ENCODE data around the gene IFIH1.

IFIH1 gene

GRCh38 chr2:162318328-162319180 is at the start of gene IFIH1:
TSS of gene IFIH1 (minus strand) at chr2:162318684. CDS start at chr2:162318307, 377 bp downstream.
- DNase-seq (ENCODE audit: low read depth) = peak; percentile 60

- no peak for DNase-seq (ENCODE audit: low read depth)
These were observed 46.9 kb upstream of the IFIH1 start for GRCh38 chr2:162365392-162365791.

GRCh38 chr2:162344617-162344950 is 26.1 kb upstream of the IFIH1 start:
- DNase-seq (ENCODE audit: low read depth) = no peak

GRCh38 chr2:162343824-162344616 is 25.5 kb upstream of the IFIH1 start, which contains the start of gene GCA:
TSS of gene GCA (plus strand) at chr2:162344132. CDS start at chr2:162344249, 117 bp downstream.
- peak; percentile 86 for DNase-seq (ENCODE audit: low read depth)

- no peak for DNase-seq (ENCODE audit: low read depth)
These were observed 25.0 kb upstream of the IFIH1 start for GRCh38 chr2:162343492-162343823.

- no peak for DNase-seq (ENCODE audit: low read depth)
These were observed 24.4 kb upstream of the IFIH1 start for GRCh38 chr2:162342841-162343240.

GRCh38 chr2:162342321-162342720 is 23.8 kb upstream of the IFIH1 start:
- no peak for DNase-seq (ENCODE audit: low read depth)

- DNase-seq (ENCODE audit: low read depth) = no peak
These were observed 22.3 kb upstream of the IFIH1 start for GRCh38 chr2:162340822-162341221.

- no peak for DNase-seq (ENCODE audit: low read depth)
These were observed 19.4 kb upstream of the IFIH1 start for GRCh38 chr2:162337868-162338267.

GRCh38 chr2:162333968-162334367 is 15.5 kb upstream of the IFIH1 start:
- no peak for DNase-seq (ENCODE audit: low read depth)

GRCh38 chr2:162330881-162331280 is 12.4 kb upstream of the IFIH1 start:
- DNase-seq (ENCODE audit: low read depth) = no peak

GRCh38 chr2:162328424-162329157 is 10.1 kb upstream of the IFIH1 start:
- DNase-seq (ENCODE audit: low read depth) = no peak

- no peak for DNase-seq (ENCODE audit: low read depth)
These were observed 9.3 kb upstream of the IFIH1 start for GRCh38 chr2:162327806-162328205.

- no peak for DNase-seq (ENCODE audit: low read depth)
These were observed 8.8 kb upstream of the IFIH1 start for GRCh38 chr2:162327134-162327769.

- no peak for DNase-seq (ENCODE audit: low read depth)
These were observed 6.5 kb upstream of the IFIH1 start for GRCh38 chr2:162324953-162325352.

- no peak for DNase-seq (ENCODE audit: low read depth)
These were observed 2.5 kb upstream of the IFIH1 start for GRCh38 chr2:162320864-162321517.

GRCh38 chr2:162317861-162318327 is 590 bp downstream of the IFIH1 start:
- DNase-seq (ENCODE audit: low read depth) = no peak

GRCh38 chr2:162317058-162317742 is 1.3 kb downstream of the IFIH1 start:
- no peak for DNase-seq (ENCODE audit: low read depth)

GRCh38 chr2:162316590-162316989 is 1.9 kb downstream of the IFIH1 start:
- DNase-seq (ENCODE audit: low read depth) = no peak

- no peak for DNase-seq (ENCODE audit: low read depth)
These were observed 2.5 kb downstream of the IFIH1 start for GRCh38 chr2:162315938-162316337.

- no peak for DNase-seq (ENCODE audit: low read depth)
These were observed 5.6 kb downstream of the IFIH1 start for GRCh38 chr2:162312853-162313252.

Data from non-pigmented ciliary epithelial cell (primary cell).